HG03457 (cell line): ENCODE results near the gene FAM24B.

Experiments used
- ATAC-seq: cut with Tn5 transposase; IDR thresholded peaks from one replicate; pipeline ENCODE4 v1.9.1; 2021; ENCODE audit warnings: moderate number of reproducible peaks; ENCODE audit not compliant: unreplicated experiment

Gene FAM24B

DNA sequence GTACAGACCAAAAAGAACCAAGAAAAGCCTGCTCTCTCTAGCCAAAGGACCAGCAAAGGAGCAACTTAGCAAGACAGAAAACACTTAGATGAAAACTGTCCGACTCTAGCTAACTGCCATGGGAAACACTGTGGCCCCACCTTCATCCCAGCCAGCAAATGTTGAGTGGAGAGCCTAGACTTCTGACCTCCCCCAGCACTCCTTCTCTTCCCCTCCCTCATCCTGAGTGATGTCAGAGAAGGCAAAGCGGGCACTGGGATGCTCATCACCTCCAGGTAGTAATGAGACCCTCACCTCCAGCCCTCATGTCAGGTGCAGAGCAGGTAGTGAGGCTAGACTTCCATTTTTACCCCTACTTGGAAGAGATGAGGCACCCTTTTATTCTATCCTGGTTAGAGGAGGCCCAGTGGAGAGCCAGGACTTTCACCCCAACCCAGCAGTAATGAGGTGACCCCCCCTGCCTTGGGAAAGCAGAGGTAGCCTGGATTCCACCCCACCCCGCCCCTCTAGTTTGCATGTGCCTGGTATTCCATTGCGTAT, 50.6 kb downstream of the FAM24B start:
- ATAC-seq: no peak

DNA sequence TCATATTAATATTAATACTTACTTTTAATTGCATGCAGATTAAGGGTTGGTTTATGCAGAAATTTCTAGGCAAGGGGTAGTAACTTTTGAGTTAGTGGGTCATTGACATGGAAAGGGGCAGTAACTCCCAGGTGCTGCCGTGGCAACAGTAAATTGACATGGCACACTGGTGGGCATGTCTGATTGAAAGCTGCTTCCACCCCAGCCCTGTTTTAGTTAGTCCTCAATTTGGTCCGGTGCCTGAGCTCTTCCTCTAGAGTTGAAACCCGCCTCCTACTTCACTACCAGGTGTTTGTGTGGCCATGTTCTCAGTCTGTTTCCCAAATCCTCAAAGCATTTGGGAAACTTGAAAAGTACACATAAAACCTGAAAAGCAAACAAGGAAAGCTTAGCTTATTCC, 52.1 kb downstream of the FAM24B start:
- ATAC-seq: no peak

DNA sequence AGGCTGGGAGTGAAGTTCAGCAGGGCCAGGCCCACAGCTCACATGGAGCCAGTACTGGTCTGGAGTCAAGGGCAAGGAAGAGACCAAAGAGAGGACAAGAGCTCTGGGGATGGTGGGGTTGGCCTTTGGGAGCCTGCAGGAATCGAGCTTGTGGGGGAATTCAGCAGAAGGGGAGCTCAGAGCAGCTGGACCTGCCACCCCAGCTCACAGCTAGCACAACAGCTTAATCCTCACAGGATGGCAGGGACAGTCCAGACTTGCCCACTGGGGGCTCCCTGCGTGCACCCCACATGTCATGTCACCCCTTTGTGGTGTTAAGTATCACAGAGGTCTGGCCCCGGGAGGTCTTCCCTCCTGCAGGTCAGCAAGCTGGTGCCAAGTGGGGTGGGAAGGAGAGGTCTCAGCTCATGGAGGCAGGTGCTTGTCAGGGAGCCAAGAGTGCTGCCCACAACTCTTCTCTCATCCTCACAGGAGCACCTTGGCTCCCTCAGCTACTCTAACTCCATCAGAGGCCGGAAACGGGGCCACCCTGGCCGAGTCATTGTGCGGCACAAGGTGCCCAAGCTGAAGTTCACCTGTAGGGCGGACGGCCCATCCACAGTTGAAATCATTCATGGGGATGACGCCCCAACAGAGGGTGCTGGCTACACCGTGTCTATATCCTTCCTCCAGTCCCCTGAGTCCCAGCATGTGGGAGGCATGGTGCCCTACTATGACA, 56.2 kb downstream of the FAM24B start:
- no peak for ATAC-seq

DNA sequence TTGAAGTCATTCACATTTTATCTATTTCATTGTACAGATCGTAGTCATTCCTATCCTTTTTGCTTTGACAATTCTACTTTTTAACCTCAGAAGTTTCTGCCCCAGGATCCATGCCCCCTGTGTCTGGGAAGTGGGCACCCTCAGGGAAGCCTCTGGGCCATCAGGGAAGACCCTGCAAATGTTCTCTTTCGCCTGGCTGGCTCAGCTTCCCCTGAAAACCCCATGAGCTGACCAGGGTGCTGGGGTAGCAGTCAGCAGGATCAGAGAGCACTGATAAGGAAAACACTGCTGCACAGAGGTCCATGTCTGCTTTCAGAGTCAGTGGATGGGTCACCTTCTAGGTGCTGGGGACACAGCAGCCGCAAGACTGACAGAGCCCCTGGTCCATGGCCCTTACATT, 57.6 kb downstream of the FAM24B start:
- no peak for ATAC-seq

- no peak for ATAC-seq
These were observed 63.9 kb downstream of the FAM24B start for GRCh38 chr10:122815458-122815857.

DNA sequence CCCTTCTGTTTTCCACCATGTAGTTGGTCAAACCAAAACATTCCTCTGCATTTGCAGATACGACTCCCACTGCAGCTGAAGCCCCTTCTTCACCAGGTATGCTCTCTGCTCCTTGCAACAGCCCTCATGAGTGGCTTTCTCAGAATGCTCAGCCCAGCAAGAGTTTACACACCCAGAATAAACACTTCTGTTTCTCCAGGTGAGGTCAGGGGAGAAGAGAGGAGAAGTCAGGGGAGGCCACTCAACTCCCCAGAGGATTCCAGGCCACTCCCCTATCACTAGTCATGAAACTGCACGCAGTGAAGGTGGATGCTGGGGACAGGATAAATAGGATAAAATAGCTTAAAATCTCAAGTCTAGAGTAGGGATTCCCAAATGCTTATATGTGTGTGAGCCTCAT, 64.9 kb downstream of the FAM24B start:
- no peak for ATAC-seq

- no peak for ATAC-seq
These were observed 66.6 kb downstream of the FAM24B start for GRCh38 chr10:122812751-122813150.

GRCh38 chr10:122802282-122802681, 77.1 kb downstream of the FAM24B start:
- ATAC-seq: no peak
